ENCODE measurements around the gene USHBP1. TPM values are rescaled to one million over a fixed set of nuclear protein-coding genes. Genes with fewer than 3 reads are reported as not detected.
A peak's percentile ranks its signal among the peaks of the same experiment; 100 is the strongest.

The USHBP1 gene
- total RNA-seq, 2 experiments from 2014 or later: not detected

DNA sequence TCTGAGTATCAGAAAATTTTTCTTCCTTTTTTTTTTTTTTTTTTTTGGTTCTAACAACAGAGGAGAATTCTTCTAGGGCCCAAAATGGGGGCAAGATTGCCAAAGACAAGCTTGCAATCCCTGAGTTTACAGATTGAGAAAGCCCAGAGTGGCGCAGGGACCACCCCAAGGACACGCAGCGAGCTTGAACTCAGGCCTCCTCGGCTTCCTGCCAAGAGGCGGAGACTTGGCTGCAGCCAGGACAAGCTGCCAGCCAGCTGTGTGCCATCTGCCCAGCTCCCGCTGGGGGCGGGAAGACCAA, 40.6 kb upstream of the USHBP1 start:
- peak overlapping the region; percentile 96 for H3K4me3 ChIP-seq (ENCODE audit: low read length)
- peaks cover 59% of the 10 kb centered on the region for H3K4me1 Mint-ChIP-seq (ENCODE audit: low read depth)
- CTCF ChIA-PET: interaction anchor here (0.6 to 3.4 kb wide), 12 partner anchors 8 to 101 kb away, joined by 3 to 27 read pairs (median 4); partner anchors contain the start of genes ANO8 and BST2

DNA sequence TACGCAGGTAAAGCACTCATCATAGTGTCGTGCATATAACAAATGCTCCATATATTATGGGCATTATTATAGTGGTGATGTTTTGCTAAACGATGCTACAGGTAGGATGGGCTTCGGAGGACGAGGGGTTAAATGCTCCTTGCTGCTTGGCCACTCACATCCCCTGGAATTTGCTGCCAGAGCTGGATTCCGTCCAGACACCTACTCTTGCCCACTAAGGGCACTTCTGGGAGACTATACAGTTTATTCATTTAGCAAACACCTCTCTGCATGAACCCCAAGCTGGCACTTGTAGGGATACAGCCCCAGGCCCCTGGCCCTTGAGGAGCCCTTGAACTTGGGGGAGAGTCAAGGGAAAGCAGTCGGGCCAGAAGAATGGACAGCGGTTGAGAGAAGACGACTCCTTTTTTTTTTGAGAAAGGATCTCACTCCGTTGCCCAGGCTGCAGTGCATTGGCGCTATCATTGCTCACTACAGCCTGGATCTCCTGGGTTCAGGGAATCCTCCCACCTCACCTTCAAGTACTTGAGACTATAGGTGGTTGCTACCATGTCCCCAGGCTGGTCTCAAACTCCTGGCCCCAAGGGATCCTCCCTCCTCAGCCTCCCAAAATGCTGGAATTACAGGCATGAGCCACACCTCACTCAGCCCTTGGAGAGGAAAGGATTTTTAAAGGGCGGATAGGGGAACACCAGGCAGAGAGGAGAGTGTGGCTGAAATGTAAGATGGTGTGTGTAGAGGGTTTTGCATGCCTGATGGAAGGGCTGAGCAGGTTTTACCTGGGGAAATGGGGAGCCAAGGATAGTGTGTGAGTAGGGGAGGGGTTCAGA, 40.1 kb upstream of the USHBP1 start:
- Mint-ChIP-seq H3K27me3 (no peaks in the 10 kb centered on the region), H3K27ac (peak overlapping the region; percentile 90), H3K4me3 (peak overlapping the region; percentile 94), H3K36me3 (ENCODE audit: low read depth) (peaks cover 24% of the 10 kb centered on the region), H3K4me1 (ENCODE audit: low read depth) (peaks cover 56% of the 10 kb centered on the region), H3K9me3 (no peaks in the 10 kb centered on the region)
- CTCF ChIA-PET: interaction anchor here (0.6 to 3.4 kb wide), 14 partner anchors 8 to 101 kb away, joined by 3 to 27 read pairs (median 6); partner anchors contain the start of genes ANO8 and BST2
- Histone ChIP-seq H3K9me3 (ENCODE audit: control insufficient read depth in 1 of 2, insufficient read depth in 1 of 2, low read length in 2 of 2) (no peaks in the 10 kb centered on the region), H3K4me1 (ENCODE audit: insufficient read depth, low read length) (peaks cover 55% of the 10 kb centered on the region), H3K36me3 (ENCODE audit: insufficient read depth, low read length) (no peaks in the 10 kb centered on the region), H3K27me3 (ENCODE audit: control insufficient read depth in 1 of 2, insufficient read depth in 2 of 2, low read length in 2 of 2) (no peaks in the 10 kb centered on the region), H3K4me3 (ENCODE audit: low read length) (peak overlapping the region; percentile 96), H3K27ac (ENCODE audit: low read depth in 1 of 2, low read length in 2 of 2) (no peak overlapping the region)
- TF ChIP-seq, protein P1, sequence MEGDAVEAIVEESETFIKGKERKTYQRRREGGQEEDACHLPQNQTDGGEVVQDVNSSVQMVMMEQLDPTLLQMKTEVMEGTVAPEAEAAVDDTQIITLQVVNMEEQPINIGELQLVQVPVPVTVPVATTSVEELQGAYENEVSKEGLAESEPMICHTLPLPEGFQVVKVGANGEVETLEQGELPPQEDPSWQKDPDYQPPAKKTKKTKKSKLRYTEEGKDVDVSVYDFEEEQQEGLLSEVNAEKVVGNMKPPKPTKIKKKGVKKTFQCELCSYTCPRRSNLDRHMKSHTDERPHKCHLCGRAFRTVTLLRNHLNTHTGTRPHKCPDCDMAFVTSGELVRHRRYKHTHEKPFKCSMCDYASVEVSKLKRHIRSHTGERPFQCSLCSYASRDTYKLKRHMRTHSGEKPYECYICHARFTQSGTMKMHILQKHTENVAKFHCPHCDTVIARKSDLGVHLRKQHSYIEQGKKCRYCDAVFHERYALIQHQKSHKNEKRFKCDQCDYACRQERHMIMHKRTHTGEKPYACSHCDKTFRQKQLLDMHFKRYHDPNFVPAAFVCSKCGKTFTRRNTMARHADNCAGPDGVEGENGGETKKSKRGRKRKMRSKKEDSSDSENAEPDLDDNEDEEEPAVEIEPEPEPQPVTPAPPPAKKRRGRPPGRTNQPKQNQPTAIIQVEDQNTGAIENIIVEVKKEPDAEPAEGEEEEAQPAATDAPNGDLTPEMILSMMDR (IDR thresholded peaks at IDR 0.05): no peak
- intact Hi-C loops (cut with DNase I, micrococcal nuclease): loop anchor here in 1 of 2 experiments (1.0 to 2.0 kb wide), 3 partner anchors 11 to 78 kb away; partner anchors contain the start of genes GTPBP3 and OCEL1
- peak in 1 of 14 experiments; percentile 27 for DNase-seq
- POLR2A ChIA-PET: interaction anchor here (0.6 to 3.0 kb wide), 10 partner anchors 8 to 207 kb away, joined by 3 to 27 read pairs (median 6); partner anchors contain the start of genes ANKLE1, ANO8, MVB12A and PGLS
- no peak for ATAC-seq (ENCODE audit: poor library complexity)

More for the DNA sequence above, 40.6 kb upstream of the USHBP1 start:
- H3K4me1 ChIP-seq (ENCODE audit: insufficient read depth, low read length): peaks cover 61% of the 10 kb centered on the region
- H3K27ac Mint-ChIP-seq: peak overlapping the region; percentile 90
- intact Hi-C loops (cut with DNase I, micrococcal nuclease): loop anchor here in 1 of 2 experiments (1.0 to 2.0 kb wide), 3 partner anchors 12 to 78 kb away; partner anchors contain the start of genes GTPBP3 and OCEL1
- H3K9me3 ChIP-seq (ENCODE audit: control insufficient read depth in 1 of 2, insufficient read depth in 1 of 2, low read length in 2 of 2): no peaks in the 10 kb centered on the region
- H3K27me3 Mint-ChIP-seq: no peaks in the 10 kb centered on the region
- H3K27ac ChIP-seq (ENCODE audit: low read depth in 1 of 2, low read length in 2 of 2): no peak overlapping the region
- H3K27me3 ChIP-seq (ENCODE audit: control insufficient read depth in 1 of 2, insufficient read depth in 2 of 2, low read length in 2 of 2): no peaks in the 10 kb centered on the region
- H3K9me3 Mint-ChIP-seq: no peaks in the 10 kb centered on the region
- POLR2A ChIA-PET: interaction anchor here (0.9 to 3.0 kb wide), 8 partner anchors 9 to 206 kb away, joined by 3 to 27 read pairs (median 7); partner anchors contain the start of genes ANKLE1, ANO8, MVB12A and PGLS
- peaks cover 25% of the 10 kb centered on the region for H3K36me3 Mint-ChIP-seq (ENCODE audit: low read depth)
- no peak for DNase-seq
- H3K4me3 Mint-ChIP-seq: peak overlapping the region; percentile 94
- TF ChIP-seq, protein P1 (IDR thresholded peaks at IDR 0.05): peak; percentile 68
- no peaks in the 10 kb centered on the region for H3K36me3 ChIP-seq (ENCODE audit: insufficient read depth, low read length)
- no peak for ATAC-seq (ENCODE audit: poor library complexity)

DNA sequence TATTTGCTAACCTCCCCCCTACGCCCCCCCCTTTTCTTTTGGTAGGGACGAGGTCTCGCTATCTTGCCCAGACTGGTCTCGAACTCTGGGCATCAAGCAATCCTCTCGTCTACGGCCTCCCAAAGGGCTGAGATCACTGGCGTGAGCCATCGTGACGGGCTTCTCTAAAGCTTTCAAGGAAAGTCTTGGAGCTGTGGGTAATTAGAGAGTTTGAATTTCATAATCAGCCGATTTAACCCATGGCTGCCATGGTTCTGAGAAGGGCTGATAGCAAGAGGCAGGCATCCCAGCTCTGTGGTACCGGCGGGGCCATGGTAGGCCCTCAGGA, 39.4 kb upstream of the USHBP1 start:
- ATAC-seq (ENCODE audit: poor library complexity): no peak
- CTCF ChIA-PET: interaction anchor here (0.7 to 1.9 kb wide), 3 partner anchors 11 to 82 kb away, joined by 4 to 10 read pairs (median 6); no protein-coding TSS in a partner anchor
- Mint-ChIP-seq H3K4me1 (ENCODE audit: low read depth) (peaks cover 49% of the 10 kb centered on the region), H3K4me3 (peak overlapping the region; percentile 94), H3K27ac (peak overlapping the region; percentile 68), H3K36me3 (ENCODE audit: low read depth) (peaks cover 17% of the 10 kb centered on the region), H3K9me3 (no peaks in the 10 kb centered on the region), H3K27me3 (no peaks in the 10 kb centered on the region)
- intact Hi-C loops (cut with DNase I, micrococcal nuclease): loop anchor here (1.0 to 2.0 kb wide), 2 partner anchors 12 to 77 kb away; partner anchors contain the start of gene OCEL1 (in 1 of the 2)
- peak in 1 of 14 experiments; percentile 38 for DNase-seq
- H3K27me3 ChIP-seq (ENCODE audit: control insufficient read depth in 1 of 2, insufficient read depth in 2 of 2, low read length in 2 of 2): no peaks in the 10 kb centered on the region
- TF ChIP-seq, protein P1 (IDR thresholded peaks at IDR 0.05): no peak
- peaks cover 52% of the 10 kb centered on the region for H3K4me1 ChIP-seq (ENCODE audit: insufficient read depth, low read length)
- no peak overlapping the region for H3K27ac ChIP-seq (ENCODE audit: low read depth in 1 of 2, low read length in 2 of 2)
- POLR2A ChIA-PET: interaction anchor here (0.6 to 1.4 kb wide), 4 partner anchors 12 to 31 kb away, joined by 3 to 6 read pairs (median 4); partner anchors contain the start of gene ANO8
- H3K36me3 ChIP-seq (ENCODE audit: insufficient read depth, low read length): no peaks in the 10 kb centered on the region
- no peak overlapping the region for H3K4me3 ChIP-seq (ENCODE audit: low read length)
- no peaks in the 10 kb centered on the region for H3K9me3 ChIP-seq (ENCODE audit: control insufficient read depth in 1 of 2, insufficient read depth in 1 of 2, low read length in 2 of 2)

Data from CD4-positive, alpha-beta T cell (primary cell).